Measurements from ENCODE around the gene KRT78.

- TF ChIP-seq CTCF (conservative IDR thresholded peaks at IDR 0.05; ENCODE audit: low read depth, low read length) (no peak), EZH2 (IDR thresholded peaks at IDR 0.05; ENCODE audit: low read length, unreplicated experiment) (no peak)
Observed at GRCh38 chr12:52862023-52862422, 13.2 kb upstream of the KRT78 start.
